ENCODE data around the gene ERG28.
"Not testable (repeated sequence)": the region's sequence is repeated elsewhere in the genome, so short reads cannot be mapped to it uniquely, and the experiment has no call there.

Gene ERG28

DNA sequence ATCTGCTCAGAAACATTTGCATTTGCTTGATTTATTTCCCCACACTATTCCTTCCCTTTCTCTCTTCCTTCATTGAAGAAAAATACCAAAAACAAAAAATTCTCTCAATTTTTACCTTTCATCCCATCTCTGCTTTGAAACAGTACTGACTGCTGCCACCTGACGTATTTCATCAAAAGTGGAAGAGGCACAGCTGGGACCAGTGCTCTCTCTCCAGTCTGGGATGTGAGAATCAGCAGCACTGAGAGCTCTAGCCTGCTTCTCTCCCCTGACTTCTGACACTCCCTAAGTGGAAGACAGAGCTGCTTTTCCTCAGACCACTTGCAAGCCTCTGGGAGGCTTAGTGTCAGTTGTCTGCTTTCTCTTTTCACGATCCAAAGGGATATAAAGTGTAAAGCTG, 37.2 kb upstream of the ERG28 start:
- H3K36me3 ChIP-seq (replicated peaks; ENCODE audit: low read depth, low read length), result peaks cover 34% of the 10 kb centered on the region
- peaks cover 27% of the 10 kb centered on the region for H3K4me1 ChIP-seq (ENCODE audit: low read length)
- no peak overlapping the region for H2AFZ ChIP-seq (ENCODE audit: low read depth, low read length)
- no peaks in the 10 kb centered on the region for H4K20me1 ChIP-seq (ENCODE audit: insufficient read depth, low read length)
- H3K9me3 ChIP-seq (ENCODE audit: insufficient read depth, low read length), result no peaks in the 10 kb centered on the region
- no peak overlapping the region for H3K4me3 ChIP-seq (ENCODE audit: low read length)
- peak overlapping the region; percentile 25; the same call in 1 of the 2 replicates for H3K27ac ChIP-seq (ENCODE audit: low read length)
- H3K27me3 ChIP-seq (ENCODE audit: low read depth, low read length), result no peaks in the 10 kb centered on the region
- no peaks in the 10 kb centered on the region for H3K79me2 ChIP-seq (ENCODE audit: low read length)
- H3K9ac ChIP-seq (ENCODE audit: low read length), result no peak overlapping the region
- TF ChIP-seq EZH2phosphoT487 (IDR thresholded peaks at IDR 0.05; ENCODE audit: low read depth), result no peak
- TF ChIP-seq, protein P1, sequence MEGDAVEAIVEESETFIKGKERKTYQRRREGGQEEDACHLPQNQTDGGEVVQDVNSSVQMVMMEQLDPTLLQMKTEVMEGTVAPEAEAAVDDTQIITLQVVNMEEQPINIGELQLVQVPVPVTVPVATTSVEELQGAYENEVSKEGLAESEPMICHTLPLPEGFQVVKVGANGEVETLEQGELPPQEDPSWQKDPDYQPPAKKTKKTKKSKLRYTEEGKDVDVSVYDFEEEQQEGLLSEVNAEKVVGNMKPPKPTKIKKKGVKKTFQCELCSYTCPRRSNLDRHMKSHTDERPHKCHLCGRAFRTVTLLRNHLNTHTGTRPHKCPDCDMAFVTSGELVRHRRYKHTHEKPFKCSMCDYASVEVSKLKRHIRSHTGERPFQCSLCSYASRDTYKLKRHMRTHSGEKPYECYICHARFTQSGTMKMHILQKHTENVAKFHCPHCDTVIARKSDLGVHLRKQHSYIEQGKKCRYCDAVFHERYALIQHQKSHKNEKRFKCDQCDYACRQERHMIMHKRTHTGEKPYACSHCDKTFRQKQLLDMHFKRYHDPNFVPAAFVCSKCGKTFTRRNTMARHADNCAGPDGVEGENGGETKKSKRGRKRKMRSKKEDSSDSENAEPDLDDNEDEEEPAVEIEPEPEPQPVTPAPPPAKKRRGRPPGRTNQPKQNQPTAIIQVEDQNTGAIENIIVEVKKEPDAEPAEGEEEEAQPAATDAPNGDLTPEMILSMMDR (IDR thresholded peaks at IDR 0.05; ENCODE audit: low read depth, low read length), result no peak
- peak overlapping the region; percentile 10 for H3K4me2 ChIP-seq (ENCODE audit: low read length)

DNA sequence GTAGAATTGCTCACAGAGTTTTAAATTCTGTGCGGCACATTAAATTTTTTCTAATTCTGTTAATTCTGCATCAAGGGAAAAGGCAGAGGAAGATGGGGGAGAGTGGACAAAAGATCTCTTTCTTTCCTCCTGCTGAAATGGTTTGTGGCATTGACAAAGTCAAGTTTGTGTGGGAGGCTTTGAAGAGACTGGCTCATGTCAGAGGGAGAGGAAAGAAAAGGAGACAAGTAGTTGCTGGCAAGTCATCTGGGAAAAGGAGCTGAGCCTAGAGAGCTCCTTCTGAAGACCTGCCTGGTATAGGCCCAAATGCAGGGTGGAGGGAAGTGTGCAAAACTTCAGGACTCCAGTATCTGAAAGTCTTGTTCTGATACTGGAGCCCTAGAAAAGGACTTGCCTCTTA, 36.7 kb upstream of the ERG28 start:
- Histone ChIP-seq H3K27me3 (ENCODE audit: low read depth, low read length) (no peaks in the 10 kb centered on the region), H3K4me3 (ENCODE audit: low read length) (no peak overlapping the region), H2AFZ (ENCODE audit: low read depth, low read length) (no peak overlapping the region), H3K79me2 (ENCODE audit: low read length) (no peaks in the 10 kb centered on the region), H3K4me2 (ENCODE audit: low read length) (peak overlapping the region; percentile 10), H3K4me1 (ENCODE audit: low read length) (peaks cover 26% of the 10 kb centered on the region), H4K20me1 (ENCODE audit: insufficient read depth, low read length) (no peaks in the 10 kb centered on the region), H3K27ac (ENCODE audit: low read length) (0 out of 2 replicates have a peak overlapping the region, but pooled peaks have one; percentile 8), H3K36me3 (replicated peaks; ENCODE audit: low read depth, low read length) (peaks cover 36% of the 10 kb centered on the region), H3K9ac (ENCODE audit: low read length) (no peak overlapping the region), H3K9me3 (ENCODE audit: insufficient read depth, low read length) (no peaks in the 10 kb centered on the region)
- TF ChIP-seq, protein P1 (IDR thresholded peaks at IDR 0.05; ENCODE audit: low read depth, low read length), result no peak
- no peak for TF ChIP-seq EZH2phosphoT487 (IDR thresholded peaks at IDR 0.05; ENCODE audit: low read depth)

DNA sequence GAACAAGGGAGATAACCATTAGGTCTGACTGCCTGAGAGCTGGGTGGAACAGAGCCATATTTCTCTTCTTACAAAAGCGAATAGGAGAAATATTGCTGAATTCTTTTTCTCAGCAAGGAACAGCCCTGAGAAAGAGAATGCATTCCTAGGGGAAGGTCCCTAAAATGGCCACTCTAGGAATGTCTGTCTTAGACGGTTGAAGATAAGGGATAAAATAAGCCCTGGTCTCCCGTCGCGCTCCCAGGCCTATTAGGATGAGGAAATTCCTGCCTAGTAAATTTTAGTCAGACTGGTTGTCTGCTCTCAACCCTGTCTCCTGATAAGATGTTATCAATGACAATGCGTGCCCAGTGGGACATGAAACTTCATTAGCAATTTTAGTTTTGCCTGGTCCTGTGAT, 34.3 kb upstream of the ERG28 start:
- Histone ChIP-seq H3K4me1 (ENCODE audit: low read length) (peaks cover 26% of the 10 kb centered on the region), H3K36me3 (replicated peaks; ENCODE audit: low read depth, low read length) (peaks cover 33% of the 10 kb centered on the region)
- not testable (repeated sequence) for H3K9ac ChIP-seq (ENCODE audit: low read length); H3K9me3 ChIP-seq (ENCODE audit: insufficient read depth, low read length); H3K27me3 ChIP-seq (ENCODE audit: low read depth, low read length); H3K27ac ChIP-seq (ENCODE audit: low read length); H3K4me3 ChIP-seq (ENCODE audit: low read length); H3K4me2 ChIP-seq (ENCODE audit: low read length); H2AFZ ChIP-seq (ENCODE audit: low read depth, low read length); H3K79me2 ChIP-seq (ENCODE audit: low read length); H4K20me1 ChIP-seq (ENCODE audit: insufficient read depth, low read length)

DNA sequence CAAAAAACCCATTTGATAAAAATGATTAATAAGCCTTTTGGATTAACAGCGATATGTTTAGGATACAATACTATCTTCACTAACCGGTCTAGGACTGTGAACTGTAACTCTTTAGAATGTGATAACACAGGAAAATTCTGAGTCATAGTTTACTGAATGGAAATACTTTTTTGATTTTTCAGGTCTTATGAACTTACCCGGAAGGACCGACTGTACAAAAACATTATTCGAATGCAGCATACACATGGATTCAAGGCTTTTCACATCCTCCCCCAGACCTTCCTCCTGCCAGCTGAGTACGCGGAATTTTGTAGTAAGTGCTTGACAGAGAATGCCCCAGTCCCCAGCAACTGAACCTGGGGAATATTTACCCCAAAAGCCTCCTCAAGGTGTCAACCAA, 29.3 kb upstream of the ERG28 start:
- Histone ChIP-seq H4K20me1 (ENCODE audit: insufficient read depth, low read length) (no peaks in the 10 kb centered on the region), H3K36me3 (replicated peaks; ENCODE audit: low read depth, low read length) (peaks cover 26% of the 10 kb centered on the region), H3K4me2 (ENCODE audit: low read length) (no peak overlapping the region), H3K27ac (ENCODE audit: low read length) (no peak overlapping the region), H2AFZ (ENCODE audit: low read depth, low read length) (no peak overlapping the region), H3K9me3 (ENCODE audit: insufficient read depth, low read length) (no peaks in the 10 kb centered on the region), H3K9ac (ENCODE audit: low read length) (no peak overlapping the region), H3K4me1 (ENCODE audit: low read length) (no peaks in the 10 kb centered on the region), H3K79me2 (ENCODE audit: low read length) (no peaks in the 10 kb centered on the region), H3K27me3 (ENCODE audit: low read depth, low read length) (no peaks in the 10 kb centered on the region), H3K4me3 (ENCODE audit: low read length) (no peak overlapping the region)
- TF ChIP-seq, protein P1 (IDR thresholded peaks at IDR 0.05; ENCODE audit: low read depth, low read length), result no peak
- TF ChIP-seq EZH2phosphoT487 (IDR thresholded peaks at IDR 0.05; ENCODE audit: low read depth), result no peak

DNA sequence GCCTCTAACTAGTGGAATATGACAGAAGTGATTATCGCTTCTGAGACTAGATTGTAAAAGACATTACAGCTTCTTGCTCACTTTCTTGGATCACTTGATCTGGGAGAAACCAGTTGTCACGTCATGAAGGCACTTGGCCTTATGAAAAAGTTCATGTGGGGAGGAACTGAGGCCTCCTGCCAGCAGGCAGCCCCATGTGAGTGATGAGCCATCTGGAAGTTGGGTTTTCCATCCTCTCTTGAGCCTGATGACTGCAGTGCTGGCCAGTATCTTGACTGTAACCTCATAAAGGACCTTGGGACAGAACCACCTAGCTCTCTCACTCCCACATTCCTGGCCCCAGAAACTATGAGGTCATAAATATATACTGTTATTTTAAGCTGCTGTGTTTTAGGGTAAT, 28.3 kb upstream of the ERG28 start:
- Histone ChIP-seq H2AFZ (ENCODE audit: low read depth, low read length) (no peak overlapping the region), H3K27ac (ENCODE audit: low read length) (no peak overlapping the region), H3K79me2 (ENCODE audit: low read length) (no peaks in the 10 kb centered on the region), H3K9ac (ENCODE audit: low read length) (no peak overlapping the region), H3K4me1 (ENCODE audit: low read length) (no peaks in the 10 kb centered on the region), H3K9me3 (ENCODE audit: insufficient read depth, low read length) (no peaks in the 10 kb centered on the region), H3K27me3 (ENCODE audit: low read depth, low read length) (no peaks in the 10 kb centered on the region), H3K4me3 (ENCODE audit: low read length) (no peak overlapping the region), H3K36me3 (replicated peaks; ENCODE audit: low read depth, low read length) (peaks cover 33% of the 10 kb centered on the region), H4K20me1 (ENCODE audit: insufficient read depth, low read length) (no peaks in the 10 kb centered on the region), H3K4me2 (ENCODE audit: low read length) (no peak overlapping the region)
- TF ChIP-seq, protein P1 (IDR thresholded peaks at IDR 0.05; ENCODE audit: low read depth, low read length), result no peak
- TF ChIP-seq EZH2phosphoT487 (IDR thresholded peaks at IDR 0.05; ENCODE audit: low read depth), result no peak
